Embryonic facial prominence (tissue), 1 donor: Measurements from ENCODE around the gene POLR2H.
A peak's percentile ranks its signal among the peaks of the same experiment; 100 is the strongest.
"Not testable (repeated sequence)": the region's sequence is repeated elsewhere in the genome, so short reads cannot be mapped to it uniquely, and the experiment has no call there.

ENCODE experiments used
- DNase-seq: peaks from one replicate; pipeline ENCODE4 v3.0.0-alpha.2; 2016; ENCODE audit errors: extremely low spot score

Gene POLR2H

GRCh38 chr3:184335661-184336546 is 25.6 kb upstream of the POLR2H start:
- DNase-seq, result peak; percentile 85

GRCh38 chr3:184336547-184337398 is 24.7 kb upstream of the POLR2H start:
- DNase-seq, result peak; percentile 53

GRCh38 chr3:184337399-184337714 is 24.2 kb upstream of the POLR2H start, which contains the start of gene FAM131A:
FAM131A (plus strand) TSS chr3:184337600; CDS start chr3:184337631, 31 bp downstream.
- DNase-seq, result no peak

GRCh38 chr3:184337981-184338380 is 23.5 kb upstream of the POLR2H start:
- DNase-seq, result no peak

GRCh38 chr3:184338511-184338945 is 23.0 kb upstream of the POLR2H start:
- DNase-seq, result peak; percentile 79

GRCh38 chr3:184339001-184339400 is 22.5 kb upstream of the POLR2H start:
- DNase-seq, result no peak

- not testable (repeated sequence) for DNase-seq
Measured at GRCh38 chr3:184339451-184340135, 21.9 kb upstream of the POLR2H start.

GRCh38 chr3:184341925-184342324 is 19.6 kb upstream of the POLR2H start:
- no peak for DNase-seq

GRCh38 chr3:184343200-184343876 is 18.2 kb upstream of the POLR2H start:
- DNase-seq, result no peak

- DNase-seq, result no peak
Measured at GRCh38 chr3:184344579-184345316, 16.8 kb upstream of the POLR2H start.

- DNase-seq, result no peak
Measured at GRCh38 chr3:184345317-184346144, 16.0 kb upstream of the POLR2H start.

GRCh38 chr3:184346480-184347190 is 14.9 kb upstream of the POLR2H start:
- DNase-seq, result no peak

GRCh38 chr3:184347321-184348056 is 14.0 kb upstream of the POLR2H start:
- no peak for DNase-seq

- no peak for DNase-seq
Measured at GRCh38 chr3:184348057-184348382, 13.5 kb upstream of the POLR2H start.

- no peak for DNase-seq
Measured at GRCh38 chr3:184349563-184350470, 11.7 kb upstream of the POLR2H start.

- no peak for DNase-seq
Measured at GRCh38 chr3:184350618-184351017, 10.9 kb upstream of the POLR2H start.

- DNase-seq, result no peak
Measured at GRCh38 chr3:184351511-184352148, 9.9 kb upstream of the POLR2H start.
